Glutamatergic neuron (in vitro differentiated cells): ENCODE results near the gene MYO6. TPM values are rescaled to one million over a fixed set of nuclear protein-coding genes. Genes with fewer than 3 reads are reported as not detected.

Experiments used
- DNase-seq: peaks from one replicate; pipeline ENCODE4 v3.0.0; 2022
- H3K27ac Mint-ChIP-seq: one replicate; pipeline ENCODE4 v1.8.0; 2020; ENCODE audit warnings: mild to moderate bottlenecking, mixed read lengths, inconsistent platforms; ENCODE audit not compliant: unreplicated experiment
- H3K27me3 Mint-ChIP-seq: one replicate; pipeline ENCODE4 v1.8.0; 2020; ENCODE audit warnings: mild to moderate bottlenecking, moderate library complexity, mixed read lengths, inconsistent platforms; ENCODE audit not compliant: unreplicated experiment
- H3K36me3 Mint-ChIP-seq: one replicate; pipeline ENCODE4 v1.8.0; 2020; ENCODE audit warnings: mild to moderate bottlenecking, mixed read lengths, inconsistent platforms; ENCODE audit not compliant: unreplicated experiment
- H3K4me1 Mint-ChIP-seq: one replicate; pipeline ENCODE4 v1.8.0; 2020; ENCODE audit warnings: mild to moderate bottlenecking, low read depth, mixed read lengths, inconsistent platforms; ENCODE audit not compliant: unreplicated experiment
- H3K4me3 Mint-ChIP-seq: one replicate; pipeline ENCODE4 v1.8.0; 2020; ENCODE audit warnings: mild to moderate bottlenecking, mixed read lengths, inconsistent platforms; ENCODE audit not compliant: unreplicated experiment
- H3K9me3 Mint-ChIP-seq: one replicate; pipeline ENCODE4 v1.8.0; 2020; ENCODE audit warnings: mild to moderate bottlenecking, moderate library complexity, mixed read lengths, inconsistent platforms; ENCODE audit not compliant: unreplicated experiment
- total RNA-seq: library from RNA; stranded (reverse); fragmentation: NEBNext Ultra II Directional; extraction: Animal tissue kit (Norgen Biotek cat#: 25700); gene quantifications from one replicate; pipeline ENCODE4 v1.2.1, GENCODE V29; 2021; ENCODE audit not compliant: unreplicated experiment
- TF ChIP-seq, protein P1 (sequence below): fragments of 200-600 bp; sonication (generic); IDR thresholded peaks from one replicate; pipeline ENCODE4 v1.5.0; 2021; ENCODE audit not compliant: partially characterized antibody, unreplicated experiment

MYO6 gene
- total RNA-seq, 1 donor from 2014 or later: 72.2 TPM

DNA sequence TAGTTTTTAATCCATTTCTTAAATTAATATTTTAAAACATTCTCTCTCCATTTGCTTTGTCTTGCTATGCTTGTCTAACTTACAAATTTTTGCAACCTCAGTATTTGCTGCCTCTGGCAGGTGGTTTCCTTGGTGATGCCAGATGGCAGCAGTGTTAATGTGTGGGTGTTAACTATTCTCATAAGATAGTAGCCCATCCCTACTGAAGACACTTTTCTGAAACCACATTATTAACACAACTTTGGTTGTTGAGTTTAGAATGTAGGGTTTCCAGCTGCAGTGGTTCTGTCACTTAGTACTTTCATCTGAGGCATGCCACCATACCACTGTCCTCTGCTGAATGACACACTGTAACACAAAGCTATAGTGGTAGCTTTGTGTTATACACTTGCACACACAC lies 75.1 kb downstream of the MYO6 start:
- no peaks in the 10 kb centered on the region for H3K36me3 Mint-ChIP-seq
- H3K27ac Mint-ChIP-seq: no peak overlapping the region
- H3K4me1 Mint-ChIP-seq: peaks cover 23% of the 10 kb centered on the region
- H3K27me3 Mint-ChIP-seq: no peaks in the 10 kb centered on the region
- H3K9me3 Mint-ChIP-seq: peaks cover 2% of the 10 kb centered on the region
- DNase-seq: no peak
- H3K4me3 Mint-ChIP-seq: no peak overlapping the region
- TF ChIP-seq, protein P1, sequence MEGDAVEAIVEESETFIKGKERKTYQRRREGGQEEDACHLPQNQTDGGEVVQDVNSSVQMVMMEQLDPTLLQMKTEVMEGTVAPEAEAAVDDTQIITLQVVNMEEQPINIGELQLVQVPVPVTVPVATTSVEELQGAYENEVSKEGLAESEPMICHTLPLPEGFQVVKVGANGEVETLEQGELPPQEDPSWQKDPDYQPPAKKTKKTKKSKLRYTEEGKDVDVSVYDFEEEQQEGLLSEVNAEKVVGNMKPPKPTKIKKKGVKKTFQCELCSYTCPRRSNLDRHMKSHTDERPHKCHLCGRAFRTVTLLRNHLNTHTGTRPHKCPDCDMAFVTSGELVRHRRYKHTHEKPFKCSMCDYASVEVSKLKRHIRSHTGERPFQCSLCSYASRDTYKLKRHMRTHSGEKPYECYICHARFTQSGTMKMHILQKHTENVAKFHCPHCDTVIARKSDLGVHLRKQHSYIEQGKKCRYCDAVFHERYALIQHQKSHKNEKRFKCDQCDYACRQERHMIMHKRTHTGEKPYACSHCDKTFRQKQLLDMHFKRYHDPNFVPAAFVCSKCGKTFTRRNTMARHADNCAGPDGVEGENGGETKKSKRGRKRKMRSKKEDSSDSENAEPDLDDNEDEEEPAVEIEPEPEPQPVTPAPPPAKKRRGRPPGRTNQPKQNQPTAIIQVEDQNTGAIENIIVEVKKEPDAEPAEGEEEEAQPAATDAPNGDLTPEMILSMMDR: no peak

DNA sequence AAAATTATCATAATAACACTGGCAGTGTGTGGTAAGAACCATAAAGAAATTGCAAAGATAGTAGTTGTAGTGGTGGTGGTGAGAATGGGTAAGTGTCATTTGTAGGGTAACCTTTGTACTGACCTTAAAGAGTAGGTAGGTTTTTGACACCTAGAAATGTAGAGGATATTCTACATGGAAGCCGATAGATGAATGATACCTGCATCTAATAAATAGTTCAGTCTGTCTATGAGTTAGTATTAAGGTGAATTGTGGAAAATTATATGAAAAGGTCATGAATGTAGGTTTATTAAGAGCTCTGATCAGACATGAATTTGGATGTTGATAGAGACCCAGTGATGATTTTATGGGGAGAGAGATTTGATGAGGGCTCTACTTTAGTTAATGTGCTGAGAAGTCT lies 78.1 kb downstream of the MYO6 start:
- no peak overlapping the region for H3K4me3 Mint-ChIP-seq
- no peaks in the 10 kb centered on the region for H3K27me3 Mint-ChIP-seq
- H3K9me3 Mint-ChIP-seq: peaks cover 2% of the 10 kb centered on the region
- H3K4me1 Mint-ChIP-seq: peaks cover 33% of the 10 kb centered on the region
- no peak for DNase-seq
- no peak overlapping the region for H3K27ac Mint-ChIP-seq
- TF ChIP-seq, protein P1: no peak
- H3K36me3 Mint-ChIP-seq: no peaks in the 10 kb centered on the region

DNA sequence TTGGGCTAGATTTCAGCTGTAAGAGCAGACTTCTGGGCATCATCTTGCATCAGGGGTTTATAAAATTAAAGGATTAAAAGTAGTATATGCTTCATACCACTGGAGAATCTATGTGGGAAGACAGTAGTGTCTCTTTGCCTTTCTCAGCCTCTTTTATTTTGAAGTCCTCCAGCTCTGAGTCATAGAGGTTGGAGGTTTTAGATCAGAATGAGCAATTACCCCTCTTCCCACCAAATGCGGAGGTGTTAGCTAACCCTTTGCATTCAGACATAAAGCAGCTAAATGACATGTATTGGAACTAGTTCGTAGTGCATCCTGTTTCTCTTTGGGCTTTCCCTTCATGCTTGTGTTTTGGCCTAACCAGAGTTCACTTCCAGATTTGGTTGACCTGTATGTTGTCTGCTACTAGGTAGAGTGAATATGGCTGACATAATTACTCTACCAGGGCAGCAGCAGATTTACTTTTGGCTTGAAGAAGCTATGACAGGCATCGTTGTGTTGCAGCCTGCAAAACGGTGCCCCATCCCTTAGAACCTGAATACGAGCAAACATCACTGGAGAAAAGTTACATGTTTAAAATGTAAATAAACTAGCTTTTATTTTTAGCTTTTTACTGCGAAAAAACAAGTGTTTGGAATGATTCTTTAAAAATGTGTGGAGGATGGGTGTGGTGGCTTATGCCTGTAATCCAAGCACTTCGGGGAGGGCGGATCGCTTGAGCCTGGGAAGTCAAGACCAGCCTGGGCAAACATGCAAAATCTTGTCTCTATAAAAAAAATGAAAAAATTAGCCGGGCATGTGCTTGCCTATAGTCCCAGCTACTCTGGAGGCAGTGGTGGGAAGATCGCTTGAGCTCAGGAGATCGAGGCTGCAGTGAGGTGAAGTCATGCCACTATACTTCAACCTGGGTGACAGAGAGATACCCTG lies 82.2 kb downstream of the MYO6 start:
- Mint-ChIP-seq H3K27ac (no peak overlapping the region), H3K4me3 (no peak overlapping the region), H3K4me1 (peaks cover 19% of the 10 kb centered on the region), H3K27me3 (no peaks in the 10 kb centered on the region), H3K36me3 (no peaks in the 10 kb centered on the region), H3K9me3 (peaks cover 2% of the 10 kb centered on the region)
- DNase-seq: no peak
- TF ChIP-seq, protein P1: no peak

DNA sequence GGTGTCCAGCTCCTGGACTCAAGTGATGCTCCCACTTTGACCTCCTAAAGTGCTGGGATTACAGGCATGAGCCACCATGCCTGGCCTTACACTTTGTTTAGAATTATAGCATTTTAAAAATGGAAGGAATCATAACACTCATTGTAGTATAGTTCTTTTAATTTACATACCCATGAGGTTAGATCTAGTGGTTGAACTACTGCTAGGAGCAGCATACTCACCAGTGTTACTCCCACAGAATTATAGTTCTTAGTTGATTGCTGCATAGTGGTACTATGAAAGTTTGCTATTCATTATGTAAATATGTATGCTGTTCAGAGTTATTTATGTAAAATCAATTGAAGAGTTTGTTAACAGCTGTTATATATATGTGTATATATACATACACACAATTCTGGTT lies 85.4 kb downstream of the MYO6 start:
- no peaks in the 10 kb centered on the region for H3K36me3 Mint-ChIP-seq
- DNase-seq: no peak
- TF ChIP-seq, protein P1: no peak
- no peak overlapping the region for H3K27ac Mint-ChIP-seq
- no peak overlapping the region for H3K4me3 Mint-ChIP-seq
- peaks cover 12% of the 10 kb centered on the region for H3K4me1 Mint-ChIP-seq
- H3K9me3 Mint-ChIP-seq: no peaks in the 10 kb centered on the region
- H3K27me3 Mint-ChIP-seq: no peaks in the 10 kb centered on the region

DNA sequence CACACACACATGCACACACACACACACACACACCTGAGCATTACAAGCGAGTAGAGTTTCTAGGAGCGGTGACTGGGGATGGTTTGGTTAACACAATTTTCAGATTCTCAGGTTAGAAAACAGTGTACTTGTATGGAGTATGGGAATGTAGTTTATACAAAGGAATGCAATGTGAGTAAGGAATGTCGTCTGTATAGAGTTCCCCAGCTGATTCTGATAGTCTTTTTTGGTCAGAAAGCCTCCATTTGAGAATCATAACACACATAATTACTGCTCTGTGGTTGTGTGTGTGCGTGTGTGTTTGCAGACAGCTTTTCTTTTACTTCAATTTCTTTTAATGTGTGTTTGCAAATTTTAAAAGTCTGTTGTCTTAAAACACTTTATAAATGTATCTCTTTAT lies 93.2 kb downstream of the MYO6 start:
- TF ChIP-seq, protein P1: no peak
- Mint-ChIP-seq H3K36me3 (no peaks in the 10 kb centered on the region), H3K4me3 (no peak overlapping the region), H3K4me1 (no peaks in the 10 kb centered on the region), H3K27me3 (no peaks in the 10 kb centered on the region), H3K9me3 (no peaks in the 10 kb centered on the region), H3K27ac (no peak overlapping the region)
- no peak for DNase-seq
